ENCODE data around the gene PTEN. TPM values are rescaled to one million over a fixed set of nuclear protein-coding genes. Genes with fewer than 3 reads are reported as not detected.

Gene PTEN
- total and polyA plus RNA-seq, 2 donors (not counting 3 experiments of a cell fraction or from before 2014, with no cell fraction given), result 8.0 to 76.9 TPM

DNA sequence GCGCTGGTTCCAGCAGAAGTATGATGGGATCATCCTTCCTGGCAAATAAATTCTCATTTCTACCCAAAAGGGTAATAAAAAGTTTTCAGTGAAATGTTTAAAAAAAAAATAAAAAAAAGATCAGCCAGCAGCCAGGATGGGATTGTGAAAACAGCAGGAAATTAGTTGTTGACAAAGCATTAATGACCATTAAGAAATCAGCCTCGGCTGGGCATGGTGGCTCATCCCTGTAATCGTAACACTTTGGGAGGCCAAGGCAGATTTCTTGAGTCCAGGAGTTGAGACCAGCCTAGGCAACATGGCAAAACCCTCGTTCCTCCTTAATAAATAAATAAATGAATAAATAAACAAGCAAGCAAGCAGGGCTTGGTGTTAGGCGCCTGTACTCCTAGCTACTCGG, 82.6 kb downstream of the PTEN start:
- TF ChIP-seq MYC (IDR thresholded peaks at IDR 0.05; ENCODE audit: low read depth, low read length) (no peak), GATA2 (IDR thresholded peaks at IDR 0.05; ENCODE audit: insufficient read depth, insufficient read length, low read depth, low read length) (no peak), EZH2 (IDR thresholded peaks at IDR 0.05; ENCODE audit: borderline replicate concordance, low read depth, low read length, severe bottlenecking) (no peak), POLR2A (IDR thresholded peaks at IDR 0.05; ENCODE audit: low read depth, low read length) (no peak), JUN (IDR thresholded peaks at IDR 0.05; ENCODE audit: borderline replicate concordance, insufficient read depth, insufficient read length, low read depth) (no peak), FOS (IDR thresholded peaks at IDR 0.05; ENCODE audit: borderline replicate concordance, insufficient read depth, low read length) (no peak), POLR2AphosphoS5 (IDR thresholded peaks at IDR 0.05; ENCODE audit: insufficient read depth, low read depth, low read length) (no peak)
- TF ChIP-seq, protein P1, sequence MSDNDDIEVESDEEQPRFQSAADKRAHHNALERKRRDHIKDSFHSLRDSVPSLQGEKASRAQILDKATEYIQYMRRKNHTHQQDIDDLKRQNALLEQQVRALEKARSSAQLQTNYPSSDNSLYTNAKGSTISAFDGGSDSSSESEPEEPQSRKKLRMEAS (IDR thresholded peaks at IDR 0.05; ENCODE audit: insufficient read depth, insufficient read length), result no peak
- TF ChIP-seq, protein P2, sequence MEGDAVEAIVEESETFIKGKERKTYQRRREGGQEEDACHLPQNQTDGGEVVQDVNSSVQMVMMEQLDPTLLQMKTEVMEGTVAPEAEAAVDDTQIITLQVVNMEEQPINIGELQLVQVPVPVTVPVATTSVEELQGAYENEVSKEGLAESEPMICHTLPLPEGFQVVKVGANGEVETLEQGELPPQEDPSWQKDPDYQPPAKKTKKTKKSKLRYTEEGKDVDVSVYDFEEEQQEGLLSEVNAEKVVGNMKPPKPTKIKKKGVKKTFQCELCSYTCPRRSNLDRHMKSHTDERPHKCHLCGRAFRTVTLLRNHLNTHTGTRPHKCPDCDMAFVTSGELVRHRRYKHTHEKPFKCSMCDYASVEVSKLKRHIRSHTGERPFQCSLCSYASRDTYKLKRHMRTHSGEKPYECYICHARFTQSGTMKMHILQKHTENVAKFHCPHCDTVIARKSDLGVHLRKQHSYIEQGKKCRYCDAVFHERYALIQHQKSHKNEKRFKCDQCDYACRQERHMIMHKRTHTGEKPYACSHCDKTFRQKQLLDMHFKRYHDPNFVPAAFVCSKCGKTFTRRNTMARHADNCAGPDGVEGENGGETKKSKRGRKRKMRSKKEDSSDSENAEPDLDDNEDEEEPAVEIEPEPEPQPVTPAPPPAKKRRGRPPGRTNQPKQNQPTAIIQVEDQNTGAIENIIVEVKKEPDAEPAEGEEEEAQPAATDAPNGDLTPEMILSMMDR (IDR thresholded peaks at IDR 0.05; ENCODE audit: extremely low read depth in 1 of 2, insufficient read depth in 1 of 2, low read depth in 1 of 2, low read length in 2 of 2), result no peak
- no peak overlapping the region for H3K9ac ChIP-seq (replicated peaks; ENCODE audit: extremely low read depth, insufficient read depth, low read length)
- H3K9me3 ChIP-seq (replicated peaks; ENCODE audit: control insufficient read depth, insufficient read depth, low read length), result no peaks in the 10 kb centered on the region
- H3K4me3 ChIP-seq (replicated peaks in 1 of 3; ENCODE audit: insufficient read depth in 1 of 3, low read depth in 1 of 3, low read length in 3 of 3), result no peak overlapping the region
- ChIA-PET POLR2A (no interaction called here), CTCF (no interaction called here)
- no peak overlapping the region for H3K27ac ChIP-seq (ENCODE audit: insufficient read depth, low read depth, low read length)
- H3K4me1 ChIP-seq (ENCODE audit: control insufficient read depth, extremely low read depth, insufficient read depth, low read length), result peaks cover 7% of the 10 kb centered on the region
- no peaks in the 10 kb centered on the region for H3K9me1 ChIP-seq (replicated peaks; ENCODE audit: control insufficient read depth, extremely low read depth, insufficient read depth, low read length)
- intact Hi-C loops (cut with micrococcal nuclease) (no loop called here), dilution Hi-C loops (cut with MboI; ENCODE audit: extremely low pct_ligation_motif_present, low sequenced_read_pairs) (no loop called here)
- H3K36me3 ChIP-seq (ENCODE audit: control insufficient read depth in 2 of 2, extremely low read depth in 1 of 2, insufficient read depth in 2 of 2, low read length in 2 of 2), result no peaks in the 10 kb centered on the region
- H4K20me1 ChIP-seq (replicated peaks; ENCODE audit: control insufficient read depth, extremely low read depth, insufficient read depth, low read length), result no peaks in the 10 kb centered on the region
- FAIRE-seq (no peak), DNase-seq (ENCODE audit: low read depth, low spot score) (no peak)
- no peak overlapping the region for H3K4me2 ChIP-seq (ENCODE audit: insufficient read depth, low read length)
- no peak overlapping the region for H2AFZ ChIP-seq (ENCODE audit: low read depth, low read length)
- H3K27me3 ChIP-seq (ENCODE audit: control insufficient read depth in 2 of 2, insufficient read depth in 2 of 2, low read length in 2 of 2), result no peaks in the 10 kb centered on the region
- no peaks in the 10 kb centered on the region for H3K79me2 ChIP-seq (ENCODE audit: control insufficient read depth, insufficient read depth, low read length)
- BruUV-seq (replicated peaks), result no TSS peak
